Left colon (tissue), 2 donors: Measurements from ENCODE around the gene HES7. TPM values are rescaled to one million over a fixed set of nuclear protein-coding genes. Genes with fewer than 3 reads are reported as not detected.
"Not testable (repeated sequence)": the region's sequence is repeated elsewhere in the genome, so short reads cannot be mapped to it uniquely, and the experiment has no call there.

Source experiments
- ATAC-seq: fragments of 200-7000 bp; cut with Tn5 transposase; one replicate; pipeline ENCODE4 v1.9.1; 2020; ENCODE audit warnings: mild to moderate bottlenecking, moderate library complexity
- DNase-seq, 2 donors: peaks; one replicate each; pipeline ENCODE4 v3.0.0-alpha.2; 2020
- intact Hi-C, 2 donors: fragments of 100-400 bp; cut with DNase I in 1 of 2; cut with micrococcal nuclease in 1 of 2; formaldehyde crosslinking; loops; one replicate each; pipeline versions ENCODE4 v1.11.2 to v1.14.0; 2022; cut with DNase I, micrococcal nuclease
- total RNA-seq, 2 donors: library from RNA; stranded (reverse); fragmentation: NEBNext Ultra II Directional; extraction: Animal tissue kit (Norgen Biotek cat#: 25700); gene quantifications; one replicate each; pipeline ENCODE4 v1.2.1, GENCODE V29; 2021
- donor health status: DM: no; HTN: no; CAD: no.
- donor health status: DM: yes; HTN: yes; CAD: no.

Gene HES7
- total RNA-seq, 2 donors from 2014 or later = not detected

GRCh38 chr17:8084250-8084649 lies 39.7 kb downstream of the HES7 start:
- intact Hi-C loops = loop anchor here in 1 of 2 donors (10.0 kb wide), 1 partner anchor 221 kb away; no protein-coding TSS in a partner anchor
- ATAC-seq = no peak
- DNase-seq = no peak

GRCh38 chr17:8082292-8082691 lies 41.6 kb downstream of the HES7 start:
- DNase-seq (no peak), ATAC-seq (no peak)
- intact Hi-C loops = loop anchor here in 1 of 2 donors (10.0 kb wide), 1 partner anchor 223 kb away; no protein-coding TSS in a partner anchor

DNA sequence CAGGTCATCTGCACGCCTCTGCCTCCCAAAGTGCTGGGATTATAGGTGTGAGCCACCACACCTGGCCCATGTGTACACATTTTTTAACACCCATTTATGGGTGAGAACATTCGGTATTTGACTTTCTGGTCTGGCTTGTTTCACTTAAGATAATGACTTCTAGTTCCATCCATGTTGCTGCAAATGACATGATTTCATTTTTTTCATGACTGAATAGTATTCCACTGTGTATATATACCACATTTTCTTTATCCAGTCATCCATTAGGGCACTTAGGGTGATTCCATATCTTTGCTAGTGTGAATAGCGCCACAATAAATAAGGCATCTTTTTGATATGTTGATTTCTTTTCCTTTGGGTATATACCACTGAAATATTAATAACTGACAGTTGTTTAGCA lies 42.0 kb downstream of the HES7 start:
- DNase-seq = no peak
- no peak for ATAC-seq
- intact Hi-C loops = loop anchor here in 1 of 2 donors (10.0 kb wide), 1 partner anchor 223 kb away; no protein-coding TSS in a partner anchor

GRCh38 chr17:8080799-8081219 lies 43.1 kb downstream of the HES7 start:
- peak; percentile 22 for ATAC-seq
- no peak for DNase-seq
- intact Hi-C loops = loop anchor here in 1 of 2 donors (10.0 kb wide), 1 partner anchor 224 kb away; no protein-coding TSS in a partner anchor

DNA sequence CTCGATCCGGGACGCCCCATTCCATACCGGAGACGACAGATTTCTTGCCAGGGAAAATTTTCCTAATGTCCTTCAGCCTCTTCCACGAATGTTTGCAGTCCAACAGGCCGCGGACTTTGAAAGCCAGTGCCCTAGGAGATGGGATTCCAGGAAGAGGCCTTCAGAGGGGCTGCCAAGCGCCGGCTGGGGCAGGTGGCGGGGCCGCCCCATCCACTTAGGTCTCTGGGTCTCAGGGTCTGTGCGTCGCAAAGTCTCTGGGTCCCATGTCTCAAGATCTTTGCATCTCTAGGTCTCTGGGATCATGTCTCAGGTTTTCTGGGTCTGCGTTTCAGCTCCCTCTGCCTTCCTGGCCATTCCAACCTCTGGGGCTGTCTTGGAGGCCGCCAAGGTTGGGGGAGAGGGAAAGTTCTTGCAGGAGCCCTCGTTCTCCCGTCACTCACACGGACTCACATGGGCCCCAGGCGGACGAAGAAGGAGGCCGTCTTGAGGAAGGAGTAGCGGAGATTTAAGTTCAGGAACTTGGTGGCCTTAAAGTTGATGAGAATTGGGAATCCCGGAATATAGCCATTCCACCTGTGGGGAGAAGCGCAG lies 43.6 kb downstream of the HES7 start:
- no peak for ATAC-seq
- intact Hi-C loops = loop anchor here in 1 of 2 donors (10.0 kb wide), 1 partner anchor 224 kb away; no protein-coding TSS in a partner anchor
- DNase-seq = no peak

- peak; percentile 62 to 80 for DNase-seq
- peak; percentile 84 for ATAC-seq
- intact Hi-C loops = loop anchor here in 1 of 2 donors (10.0 kb wide), 1 partner anchor 225 kb away; no protein-coding TSS in a partner anchor
Measured at GRCh38 chr17:8079291-8080207, 44.4 kb downstream of the HES7 start.

DNA sequence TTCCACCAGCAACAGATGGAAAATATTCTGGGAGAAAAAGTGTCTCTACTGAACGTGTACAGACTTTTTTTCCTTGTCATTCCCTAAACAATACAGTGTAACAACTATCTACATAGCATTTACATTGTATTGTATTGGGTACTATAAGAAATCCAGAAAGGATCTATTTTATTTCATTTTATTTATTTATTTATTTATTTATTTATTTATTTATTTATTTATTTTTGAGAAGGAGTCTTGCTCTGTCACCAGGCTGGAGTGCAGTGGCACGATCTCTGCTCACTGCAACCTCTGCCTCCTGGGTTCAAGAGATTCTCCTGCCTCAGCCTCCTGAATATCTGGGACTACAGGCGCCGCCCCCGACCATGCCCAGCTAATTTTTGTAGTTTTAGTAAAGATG lies 46.0 kb downstream of the HES7 start:
- ATAC-seq, DNase-seq, intact Hi-C loops: not testable (repeated sequence)

DNA sequence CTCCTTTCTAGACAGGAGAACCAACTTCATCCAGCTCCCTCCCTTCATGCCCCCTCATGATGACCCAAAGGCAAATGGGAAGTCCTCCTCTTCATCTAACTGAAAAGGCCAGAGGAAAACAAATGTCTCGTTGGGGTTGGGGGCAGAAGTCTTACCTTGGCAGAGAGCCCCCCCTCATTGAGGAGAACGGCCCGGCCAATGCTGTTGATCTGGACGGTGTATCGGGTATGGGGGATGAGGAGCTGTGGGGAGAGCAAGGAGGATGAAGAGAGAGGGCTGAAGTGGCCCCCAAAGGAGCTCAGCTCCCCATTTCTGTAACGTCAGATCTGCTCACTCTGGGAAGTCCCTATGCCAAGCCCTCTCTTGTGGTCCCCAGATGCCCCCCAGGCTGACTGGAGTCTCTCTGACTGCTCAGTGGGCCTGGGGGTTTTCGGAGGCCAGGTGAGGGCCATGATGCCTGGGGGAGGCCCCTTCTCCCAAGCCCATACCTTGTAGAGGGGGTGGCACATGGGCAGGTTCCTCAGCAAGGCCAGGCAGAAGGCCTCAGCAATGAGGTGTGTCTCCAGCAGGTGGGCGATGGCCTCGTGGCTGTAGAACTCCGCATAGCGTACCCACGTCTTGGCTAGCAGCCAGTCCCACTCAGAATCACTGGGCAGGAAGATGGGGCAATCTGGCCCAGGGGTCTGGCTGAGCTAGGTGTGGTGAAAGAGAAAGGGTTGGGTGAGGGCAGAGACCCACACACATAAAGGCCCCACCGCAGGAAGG lies 47.2 kb downstream of the HES7 start:
- intact Hi-C loops = no loop called here
- DNase-seq (no peak), ATAC-seq (no peak)

DNA sequence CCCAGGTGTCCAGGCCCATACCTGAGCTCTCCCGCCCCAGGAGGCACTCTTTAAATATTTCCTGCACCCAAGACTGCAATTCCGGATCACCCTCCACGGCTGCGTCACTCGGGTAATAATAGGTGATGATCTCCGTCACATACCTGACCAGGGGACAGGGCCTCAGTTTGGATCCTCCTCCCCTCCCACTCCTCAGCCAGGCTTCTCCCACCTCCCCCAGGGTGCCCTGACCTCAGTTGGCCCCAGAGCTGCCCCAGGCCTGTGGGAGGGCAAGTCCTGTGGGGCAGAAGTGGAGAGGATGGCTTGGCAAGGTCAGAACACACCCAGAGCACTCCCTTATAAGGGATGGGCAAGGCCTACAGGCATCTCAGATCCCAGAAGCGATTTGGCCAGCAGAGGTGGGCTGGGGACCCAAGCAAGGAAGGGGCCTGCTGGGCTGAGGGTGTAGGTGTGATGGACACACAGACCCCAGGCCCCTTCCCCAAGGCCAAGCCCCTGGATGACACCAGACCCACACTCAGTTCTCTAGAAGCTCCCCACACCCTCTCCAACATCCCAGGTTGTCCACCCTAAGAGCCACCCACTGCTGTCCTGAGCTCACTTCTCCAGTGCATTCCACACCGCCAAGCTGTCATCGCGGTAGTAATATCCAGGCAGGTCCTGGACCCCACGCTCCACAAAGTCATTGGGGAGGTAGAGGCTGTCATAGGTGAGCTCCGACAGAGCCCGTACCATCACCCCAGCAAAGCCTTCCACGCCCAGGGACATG lies 48.1 kb downstream of the HES7 start:
- intact Hi-C loops = no loop called here
- ATAC-seq (no peak), DNase-seq (no peak)

DNA sequence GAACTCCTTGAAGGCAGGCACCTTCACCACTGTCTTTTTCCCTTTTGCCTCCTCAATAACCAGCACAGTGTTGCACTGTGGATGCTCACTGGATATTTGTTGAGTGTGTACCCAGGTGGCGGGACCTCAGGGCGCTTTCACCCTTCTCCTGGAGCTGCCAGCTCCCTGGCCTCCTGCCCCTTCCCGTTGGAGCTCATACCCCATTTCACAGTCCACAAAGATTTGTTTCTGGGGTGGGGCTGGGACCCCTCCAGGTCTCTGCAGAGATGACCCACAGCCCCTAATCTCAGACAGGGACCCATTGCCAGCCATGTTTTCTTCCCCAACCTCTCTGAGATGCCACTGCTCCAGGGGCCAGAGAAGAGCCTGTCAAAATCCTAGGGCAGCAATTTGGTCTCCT lies 48.8 kb downstream of the HES7 start:
- DNase-seq (no peak), ATAC-seq (no peak)
- intact Hi-C loops = no loop called here

DNA sequence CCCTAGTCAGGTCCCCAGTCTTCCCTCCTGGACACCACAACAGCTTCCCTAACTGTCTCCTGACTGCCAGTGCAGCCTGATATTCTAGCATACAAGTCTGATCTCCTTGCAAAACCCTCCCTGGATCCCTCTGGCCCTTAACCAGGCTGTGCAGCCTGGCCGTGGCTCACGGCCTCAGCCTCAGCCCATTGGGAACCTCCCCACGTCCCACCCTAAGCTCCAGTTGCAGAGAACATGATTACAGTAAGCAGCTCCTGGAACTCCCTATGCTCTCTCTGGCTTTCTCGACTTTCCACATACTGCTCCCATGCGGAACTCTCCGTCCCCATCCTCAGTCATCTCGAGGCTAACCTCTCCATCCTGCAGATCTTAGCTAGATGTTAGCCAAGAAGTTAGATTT lies 49.4 kb downstream of the HES7 start:
- DNase-seq = no peak
- ATAC-seq = no peak
- intact Hi-C loops = no loop called here

DNA sequence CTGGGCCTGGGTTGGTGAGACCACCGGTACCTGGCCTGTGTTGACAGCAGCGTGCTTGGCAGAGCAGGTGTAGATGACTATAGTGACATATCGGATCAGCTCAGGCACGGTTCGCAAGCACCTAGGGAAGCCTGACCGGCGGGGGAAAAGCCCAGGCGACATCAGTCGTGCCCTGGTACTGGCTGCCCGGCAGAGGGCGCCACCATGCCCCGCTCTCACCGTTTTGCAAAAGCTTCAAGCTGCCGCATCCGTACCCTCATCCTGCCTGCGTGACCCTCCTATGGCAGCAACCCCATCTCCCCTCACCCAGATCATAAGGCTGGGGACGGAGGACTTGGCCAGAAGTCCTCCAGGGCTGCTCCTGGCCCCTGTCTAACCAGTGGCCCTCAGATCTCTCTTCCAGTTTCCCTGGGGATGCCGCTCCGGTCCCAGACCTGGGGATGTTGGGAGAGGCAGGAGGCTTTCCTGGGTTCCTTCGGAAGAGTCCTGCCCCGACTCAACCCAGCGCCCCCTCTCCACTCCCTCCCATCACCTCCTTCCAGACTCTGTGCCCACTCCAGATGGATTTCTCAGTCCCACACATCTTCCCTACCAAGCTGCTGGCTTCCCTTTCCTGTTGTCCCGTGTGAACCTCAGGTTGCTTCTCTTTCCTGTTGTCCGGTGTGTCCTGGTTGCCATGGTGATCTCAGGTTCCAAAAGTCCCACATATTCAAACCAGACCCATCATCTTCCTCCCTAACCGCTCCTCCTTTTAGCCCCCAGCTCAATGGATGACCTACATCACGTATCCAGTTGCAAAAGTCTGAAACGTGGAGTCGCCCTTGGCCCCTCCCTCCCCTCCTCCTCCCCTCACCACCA lies 50.0 kb downstream of the HES7 start:
- DNase-seq (peak; percentile 62 to 80), ATAC-seq (peak; percentile 40)
- intact Hi-C loops = no loop called here

DNA sequence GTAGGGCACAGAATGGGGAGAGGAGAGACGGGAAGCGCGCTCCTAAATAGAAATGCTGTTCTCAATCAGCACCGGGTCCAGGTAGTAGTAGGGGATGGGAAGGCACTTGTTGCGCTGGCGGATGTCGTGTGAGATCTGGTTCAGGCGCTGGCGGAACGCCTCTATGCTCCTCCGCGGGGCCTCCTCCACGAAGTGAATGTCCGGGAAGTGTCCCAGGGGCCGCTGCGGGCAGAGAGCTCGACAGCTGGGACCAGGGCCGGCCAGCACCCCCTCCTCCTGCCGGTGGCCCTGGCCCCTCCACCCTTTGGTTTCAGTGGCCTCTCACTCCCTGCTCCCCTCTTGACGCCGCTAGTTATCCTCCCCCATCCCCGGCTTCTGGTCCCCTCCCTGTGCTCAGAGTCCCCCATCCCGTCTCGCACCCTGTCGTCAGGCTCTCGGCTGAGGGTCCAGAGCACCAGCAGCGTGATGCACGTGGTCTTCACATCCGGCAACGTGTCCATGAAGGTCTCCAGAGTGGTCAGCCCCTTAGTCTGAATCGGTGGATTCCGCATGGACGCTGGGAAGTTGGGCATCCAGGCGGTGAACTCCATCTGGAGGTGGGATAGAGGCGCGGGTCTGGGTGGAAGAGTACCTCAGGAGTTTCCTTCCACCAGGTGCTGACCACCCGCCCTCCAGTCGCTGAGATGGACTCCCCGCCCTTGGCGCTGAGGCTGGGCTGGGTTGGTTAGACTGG lies 51.0 kb downstream of the HES7 start:
- DNase-seq = no peak
- intact Hi-C loops = no loop called here
- no peak for ATAC-seq

DNA sequence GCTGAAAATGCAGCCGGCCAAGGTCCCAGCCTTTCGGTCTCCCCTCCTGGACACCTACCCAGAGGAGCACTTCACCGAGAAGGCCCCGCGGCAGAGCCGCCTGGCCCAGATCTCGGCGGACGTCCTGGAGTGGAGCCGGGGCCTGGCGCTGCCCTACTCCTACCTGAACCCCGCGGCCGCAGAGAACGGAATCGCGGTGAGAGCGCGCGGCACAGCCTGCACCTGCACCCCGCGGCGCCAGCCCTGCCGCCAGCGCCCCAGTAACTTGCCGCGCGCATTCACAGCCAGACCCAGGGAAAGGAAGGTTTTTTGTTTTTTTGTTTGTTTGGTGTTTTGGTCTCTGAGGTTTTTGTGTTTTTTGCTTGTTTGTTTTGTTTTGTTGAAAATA lies 51.6 kb downstream of the HES7 start:
- ATAC-seq (no peak), DNase-seq (no peak)
- intact Hi-C loops = no loop called here

- DNase-seq (no peak), ATAC-seq (no peak)
- intact Hi-C loops = no loop called here
Measured at GRCh38 chr17:8071496-8071895, 52.4 kb downstream of the HES7 start.
